ENCODE measurements around the gene WDR20. TPM values are rescaled to one million over a fixed set of nuclear protein-coding genes. Genes with fewer than 3 reads are reported as not detected.
"Not testable (repeated sequence)": the region's sequence is repeated elsewhere in the genome, so short reads cannot be mapped to it uniquely, and the experiment has no call there.

Gene WDR20
- total RNA-seq, 1 experiment from 2014 or later = 23.8 TPM

GRCh38 chr14:102146423-102146822, 6.7 kb downstream of the WDR20 start:
- no TSS peak for BruUV-seq (replicated peaks)
- CTCF ChIA-PET = interaction anchor here (0.6 kb wide), 2 partner anchors 12 to 34 kb away, joined by 3 to 4 read pairs; no protein-coding TSS in a partner anchor
- TF ChIP-seq CTCF (IDR thresholded peaks at IDR 0.05; ENCODE audit: unreplicated experiment) = no peak
- peaks cover 14% of the 10 kb centered on the region for H3K4me1 Mint-ChIP-seq (ENCODE audit: insufficient read depth, unreplicated experiment)
- peaks cover 12% of the 10 kb centered on the region for H3K36me3 Mint-ChIP-seq (ENCODE audit: insufficient read depth, unreplicated experiment)
- H3K9me3 Mint-ChIP-seq (ENCODE audit: unreplicated experiment) = no peaks in the 10 kb centered on the region
- no peak for DNase-seq (ENCODE audit: unreplicated experiment)
- intact Hi-C loops (cut with micrococcal nuclease) = no loop called here
- no peaks in the 10 kb centered on the region for H3K27me3 Mint-ChIP-seq (ENCODE audit: insufficient read depth, unreplicated experiment)
- no peak overlapping the region for H3K27ac Mint-ChIP-seq (ENCODE audit: low read depth, unreplicated experiment)
- POLR2A ChIA-PET = interaction anchor here (0.6 kb wide), 1 partner anchor 84 kb away, joined by 3 read pairs; no protein-coding TSS in a partner anchor
- H3K4me3 Mint-ChIP-seq (ENCODE audit: unreplicated experiment) = no peak overlapping the region

DNA sequence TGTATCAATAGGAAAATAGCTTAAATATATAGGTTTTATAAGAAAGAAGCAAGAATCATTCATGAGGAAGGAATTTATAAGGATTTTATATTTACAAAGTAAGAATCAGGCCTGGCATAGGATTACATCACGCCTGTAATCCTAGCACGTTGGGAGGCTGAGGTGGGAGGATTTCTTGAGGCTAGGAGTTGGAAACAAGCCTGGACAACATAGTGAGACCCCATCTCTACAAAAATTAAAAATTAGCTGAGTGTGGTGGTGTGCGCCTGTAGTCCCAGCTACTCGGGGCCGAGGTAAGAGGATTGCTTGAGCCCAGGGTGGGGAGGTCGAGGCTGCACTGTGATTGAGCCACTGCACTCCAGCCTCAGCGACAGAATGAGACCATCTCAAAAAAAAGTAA, 10.4 kb downstream of the WDR20 start:
- H3K27me3 Mint-ChIP-seq (ENCODE audit: insufficient read depth, unreplicated experiment) = no peaks in the 10 kb centered on the region
- H3K36me3 Mint-ChIP-seq (ENCODE audit: insufficient read depth, unreplicated experiment) = peaks cover 8% of the 10 kb centered on the region
- ChIA-PET POLR2A (interaction anchor here (1.0 to 1.4 kb wide), 3 partner anchors 8 to 18 kb away, joined by 3 to 5 read pairs (median 4); no protein-coding TSS in a partner anchor), CTCF (interaction anchor here (0.6 to 0.7 kb wide), 2 partner anchors 155 to 1205 kb away, joined by 3 read pairs; partner anchors contain the start of gene MOK)
- H3K9me3 Mint-ChIP-seq (ENCODE audit: unreplicated experiment) = no peaks in the 10 kb centered on the region
- no peak for TF ChIP-seq CTCF (IDR thresholded peaks at IDR 0.05; ENCODE audit: unreplicated experiment)
- intact Hi-C loops (cut with micrococcal nuclease) = no loop called here
- H3K4me1 Mint-ChIP-seq (ENCODE audit: insufficient read depth, unreplicated experiment) = peaks cover 12% of the 10 kb centered on the region
- H3K27ac Mint-ChIP-seq (ENCODE audit: low read depth, unreplicated experiment) = no peak overlapping the region
- DNase-seq (ENCODE audit: unreplicated experiment) = no peak
- no peak overlapping the region for H3K4me3 Mint-ChIP-seq (ENCODE audit: unreplicated experiment)
- BruUV-seq (replicated peaks) = no TSS peak

- Mint-ChIP-seq H3K4me3 (ENCODE audit: unreplicated experiment) (no peak overlapping the region), H3K27ac (ENCODE audit: low read depth, unreplicated experiment) (no peak overlapping the region), H3K27me3 (ENCODE audit: insufficient read depth, unreplicated experiment) (no peaks in the 10 kb centered on the region), H3K4me1 (ENCODE audit: insufficient read depth, unreplicated experiment) (peaks cover 15% of the 10 kb centered on the region), H3K9me3 (ENCODE audit: unreplicated experiment) (no peaks in the 10 kb centered on the region), H3K36me3 (ENCODE audit: insufficient read depth, unreplicated experiment) (peaks cover 12% of the 10 kb centered on the region)
- intact Hi-C loops (cut with micrococcal nuclease) = no loop called here
- ChIA-PET CTCF (interaction anchor here (0.6 to 0.7 kb wide), 3 partner anchors 53 to 1204 kb away, joined by 3 to 7 read pairs (median 3); partner anchors contain the start of gene MOK), POLR2A (interaction anchor here (0.6 to 1.4 kb wide), 2 partner anchors 9 to 27 kb away, joined by 4 read pairs; no protein-coding TSS in a partner anchor)
- DNase-seq (ENCODE audit: unreplicated experiment) = no peak
- no TSS peak for BruUV-seq (replicated peaks)
- no peak for TF ChIP-seq CTCF (IDR thresholded peaks at IDR 0.05; ENCODE audit: unreplicated experiment)
Measured at GRCh38 chr14:102150744-102151143, 11.0 kb downstream of the WDR20 start.

GRCh38 chr14:102151411-102151810, 11.7 kb downstream of the WDR20 start:
- BruUV-seq (replicated peaks); H3K4me3 Mint-ChIP-seq (ENCODE audit: unreplicated experiment); H3K9me3 Mint-ChIP-seq (ENCODE audit: unreplicated experiment); H3K27me3 Mint-ChIP-seq (ENCODE audit: insufficient read depth, unreplicated experiment); CTCF ChIA-PET; intact Hi-C loops (cut with micrococcal nuclease); DNase-seq (ENCODE audit: unreplicated experiment); H3K27ac Mint-ChIP-seq (ENCODE audit: low read depth, unreplicated experiment): not testable (repeated sequence)
- H3K4me1 Mint-ChIP-seq (ENCODE audit: insufficient read depth, unreplicated experiment) = peaks cover 13% of the 10 kb centered on the region
- POLR2A ChIA-PET = interaction anchor here (0.6 kb wide), 1 partner anchor 26 kb away, joined by 4 read pairs; no protein-coding TSS in a partner anchor
- H3K36me3 Mint-ChIP-seq (ENCODE audit: insufficient read depth, unreplicated experiment) = peaks cover 12% of the 10 kb centered on the region

Data from MCF 10A (cell line).